NCI-H128 (cell line): ENCODE measurements around the gene DISP2.

ENCODE experiments used
- DNase-seq: peaks from one replicate; lab custom pipeline; 2025; ENCODE audit not compliant: unreplicated experiment; lab: John Stamatoyannopoulos, UW

Gene DISP2

GRCh38 chr15:40342416-40343320 is 15.4 kb upstream of the DISP2 start:
- no peak for DNase-seq

GRCh38 chr15:40343512-40343911 is 14.5 kb upstream of the DISP2 start:
- DNase-seq = no peak

GRCh38 chr15:40344217-40344616 is 13.8 kb upstream of the DISP2 start:
- no peak for DNase-seq

- DNase-seq = no peak
Measured at GRCh38 chr15:40344631-40345120, 13.3 kb upstream of the DISP2 start.

- no peak for DNase-seq
Measured at GRCh38 chr15:40345225-40345866, 12.7 kb upstream of the DISP2 start.

GRCh38 chr15:40345867-40346578 is 12.0 kb upstream of the DISP2 start:
- no peak for DNase-seq

- DNase-seq = no peak
Measured at GRCh38 chr15:40346579-40347558, 11.2 kb upstream of the DISP2 start.

- no peak for DNase-seq
Measured at GRCh38 chr15:40347559-40348473, 10.2 kb upstream of the DISP2 start.

GRCh38 chr15:40348474-40348870 is 9.5 kb upstream of the DISP2 start:
- no peak for DNase-seq

- DNase-seq = no peak
Measured at GRCh38 chr15:40349163-40349562, 8.9 kb upstream of the DISP2 start.

- DNase-seq = no peak
Measured at GRCh38 chr15:40352281-40352901, 5.6 kb upstream of the DISP2 start.

GRCh38 chr15:40353697-40354096 is 4.3 kb upstream of the DISP2 start:
- no peak for DNase-seq

- no peak for DNase-seq
Measured at GRCh38 chr15:40354408-40355171, 3.4 kb upstream of the DISP2 start.

GRCh38 chr15:40355976-40356585 is 1.9 kb upstream of the DISP2 start:
- DNase-seq = no peak

GRCh38 chr15:40357246-40357645 is 773 bp upstream of the DISP2 start:
- DNase-seq = no peak

GRCh38 chr15:40358471-40359353 is 693 bp downstream of the DISP2 start:
- DNase-seq = no peak

- no peak for DNase-seq
Measured at GRCh38 chr15:40360015-40360414, 2.0 kb downstream of the DISP2 start.
